ENCODE results near the gene MRM2. TPM values are rescaled to one million over a fixed set of nuclear protein-coding genes. Genes with fewer than 3 reads are reported as not detected.

Gene MRM2
- total and polyA plus RNA-seq, 10 of the 15 experiments (the other 5 are each of a cell fraction or from before 2014, with no cell fraction given): 43.2 to 128 (median 71.4) TPM

GRCh38 chr7:2220506-2220905 is 21.5 kb downstream of the MRM2 start:
- ChIA-PET RAD21 (ENCODE audit: unreplicated experiment) (no interaction called here), SMC1A (ENCODE audit: uncharacterized antibody, unreplicated experiment) (no interaction called here), CTCF (no interaction called here), POLR2A (no interaction called here)
- Histone ChIP-seq H4K20me1 (ENCODE audit: control insufficient read depth, insufficient read depth) (peaks cover 2% of the 10 kb centered on the region; the same call in 1 of the 2 replicates), H3K9ac (ENCODE audit: control insufficient read depth, insufficient read depth, low read length) (no peak overlapping the region), H3K4me1 (ENCODE audit: control insufficient read depth, insufficient read depth, low read length) (no peaks in the 10 kb centered on the region), H3K4me2 (ENCODE audit: control insufficient read depth, insufficient read depth) (no peak overlapping the region), H3K79me2 (ENCODE audit: control insufficient read depth, insufficient read depth, low read length) (no peaks in the 10 kb centered on the region), H3K27ac (ENCODE audit: control insufficient read depth, insufficient read depth) (no peak overlapping the region), H2AFZ (ENCODE audit: control insufficient read depth, low read depth, low read length) (no peak overlapping the region), H3K4me3 (no peak overlapping the region), H3K36me3 (ENCODE audit: control insufficient read depth in 2 of 2, insufficient read depth in 2 of 2, low read length in 1 of 2) (peaks cover 18 to 59% of the 10 kb centered on the region in 2 experiments), H3K27me3 (replicated peaks in 1 of 2; ENCODE audit: control insufficient read depth in 2 of 2, insufficient read depth in 2 of 2, low read length in 1 of 2) (no peaks in the 10 kb centered on the region), H3K9me3 (replicated peaks; ENCODE audit: control insufficient read depth, insufficient read depth, low read length) (no peaks in the 10 kb centered on the region)
- intact Hi-C loops (cut with micrococcal nuclease; ENCODE audit: unreplicated experiment) (no loop called here), in situ Hi-C loops (cut with MboI) (no loop called here)
- no TSS peak for BruUV-seq (replicated peaks)
- TF ChIP-seq NR2C2 (IDR thresholded peaks at IDR 0.05; ENCODE audit: borderline replicate concordance, control insufficient read depth, insufficient read length, low read depth) (no peak), ZNF687 (IDR thresholded peaks at IDR 0.05) (no peak), KLF5 (IDR thresholded peaks at IDR 0.05; ENCODE audit: partially characterized antibody) (no peak), ZNF274 (IDR thresholded peaks at IDR 0.05; ENCODE audit: insufficient read depth, insufficient read length) (no peak), ZBTB4 (CRISPR knock-in tag; IDR thresholded peaks at IDR 0.05) (no peak), MEF2B (IDR thresholded peaks at IDR 0.05; ENCODE audit: partially characterized antibody, poor library complexity, severe bottlenecking) (no peak), SREBF2 (IDR thresholded peaks at IDR 0.05; ENCODE audit: low read length) (no peak), CHD4 (IDR thresholded peaks at IDR 0.05) (no peak), KDM1A (IDR thresholded peaks at IDR 0.05; ENCODE audit: borderline replicate concordance) (no peak)
- WGBS (ENCODE audit: insufficient coverage, insufficient replicate concordance, low lambda C conversion rate, missing lambda C conversion rate): 91% methylated on average over 16 of the region's 16 CpGs
- ATAC-seq (no peak), DNase-seq (ENCODE audit: low read depth, low spot score) (no peak), FAIRE-seq (no peak)
